ENCODE results near the gene GRM7. TPM values are rescaled to one million over a fixed set of nuclear protein-coding genes. Genes with fewer than 3 reads are reported as not detected.

GRM7 gene
- total and polyA plus RNA-seq, 2 experiments from 2014 or later: 0.40 TPM; not detected in 1

DNA sequence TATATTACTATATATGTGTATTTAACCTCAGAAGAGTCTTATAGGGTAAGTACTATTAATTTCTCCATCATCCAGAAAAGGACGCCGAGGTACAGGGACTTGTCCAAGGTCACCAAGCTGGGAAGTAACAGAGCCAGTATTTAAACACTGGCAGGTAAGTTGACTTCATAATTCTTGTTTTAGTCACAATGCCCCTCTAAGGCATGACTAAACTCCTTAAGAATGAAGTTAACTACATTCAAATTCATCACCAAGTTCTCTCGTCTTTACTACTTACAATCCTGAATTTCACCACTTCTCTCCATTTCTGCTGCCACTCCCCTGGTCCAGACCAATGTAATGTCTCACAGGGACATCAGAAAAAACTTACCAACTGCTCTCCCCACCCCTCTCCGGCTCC is 312.1 kb downstream of the GRM7 start:
- H3K27ac Mint-ChIP-seq: no peak overlapping the region
- H3K27me3 Mint-ChIP-seq (ENCODE audit: insufficient read depth, low read depth, poor library complexity): peaks cover 4% of the 10 kb centered on the region

More for the DNA sequence above, 312.1 kb downstream of the GRM7 start:
- Histone ChIP-seq H3K9me2 (ENCODE audit: insufficient read depth) (no peaks in the 10 kb centered on the region), H3K4me2 (no peak overlapping the region), H3K79me2 (replicated peaks; ENCODE audit: insufficient read depth) (no peaks in the 10 kb centered on the region), H2AFZ (no peak overlapping the region), H3K36me3 (ENCODE audit: insufficient read depth) (no peaks in the 10 kb centered on the region), H3F3A (replicated peaks; ENCODE audit: low read depth) (no peaks in the 10 kb centered on the region), H3K27ac (ENCODE audit: low read depth) (no peak overlapping the region), H3K27me3 (ENCODE audit: insufficient read depth) (no peaks in the 10 kb centered on the region), H3K4me1 (ENCODE audit: insufficient read depth) (no peaks in the 10 kb centered on the region), H4K20me1 (replicated peaks; ENCODE audit: insufficient read depth) (no peaks in the 10 kb centered on the region), H3K4me3 (no peak overlapping the region)
- ATAC-seq (no peak), DNase-seq (ENCODE audit: low spot score) (no peak)
- TF ChIP-seq EZH2phosphoT487 (IDR thresholded peaks at IDR 0.05; ENCODE audit: unreplicated experiment) (no peak), EZH2 (IDR thresholded peaks at IDR 0.05; ENCODE audit: low read depth, unreplicated experiment) (no peak), ETS1 (IDR thresholded peaks at IDR 0.05) (no peak), ZNF114 (CRISPR knock-in tag; IDR thresholded peaks at IDR 0.05) (no peak), POLR2AphosphoS5 (IDR thresholded peaks at IDR 0.05; ENCODE audit: low read depth) (no peak), NANOG (IDR thresholded peaks at IDR 0.05; ENCODE audit: borderline replicate concordance) (no peak), ZNF331 (CRISPR knock-in tag; IDR thresholded peaks at IDR 0.05; ENCODE audit: low read depth) (no peak), ZNF462 (CRISPR knock-in tag; IDR thresholded peaks at IDR 0.05) (no peak), STAT1 (IDR thresholded peaks at IDR 0.05; ENCODE audit: unreplicated experiment) (no peak), JUNB (IDR thresholded peaks at IDR 0.05; ENCODE audit: unreplicated experiment) (no peak), CREB1 (CRISPR knock-in tag; IDR thresholded peaks at IDR 0.05; ENCODE audit: low read depth) (no peak)
- TF ChIP-seq, protein P1, sequence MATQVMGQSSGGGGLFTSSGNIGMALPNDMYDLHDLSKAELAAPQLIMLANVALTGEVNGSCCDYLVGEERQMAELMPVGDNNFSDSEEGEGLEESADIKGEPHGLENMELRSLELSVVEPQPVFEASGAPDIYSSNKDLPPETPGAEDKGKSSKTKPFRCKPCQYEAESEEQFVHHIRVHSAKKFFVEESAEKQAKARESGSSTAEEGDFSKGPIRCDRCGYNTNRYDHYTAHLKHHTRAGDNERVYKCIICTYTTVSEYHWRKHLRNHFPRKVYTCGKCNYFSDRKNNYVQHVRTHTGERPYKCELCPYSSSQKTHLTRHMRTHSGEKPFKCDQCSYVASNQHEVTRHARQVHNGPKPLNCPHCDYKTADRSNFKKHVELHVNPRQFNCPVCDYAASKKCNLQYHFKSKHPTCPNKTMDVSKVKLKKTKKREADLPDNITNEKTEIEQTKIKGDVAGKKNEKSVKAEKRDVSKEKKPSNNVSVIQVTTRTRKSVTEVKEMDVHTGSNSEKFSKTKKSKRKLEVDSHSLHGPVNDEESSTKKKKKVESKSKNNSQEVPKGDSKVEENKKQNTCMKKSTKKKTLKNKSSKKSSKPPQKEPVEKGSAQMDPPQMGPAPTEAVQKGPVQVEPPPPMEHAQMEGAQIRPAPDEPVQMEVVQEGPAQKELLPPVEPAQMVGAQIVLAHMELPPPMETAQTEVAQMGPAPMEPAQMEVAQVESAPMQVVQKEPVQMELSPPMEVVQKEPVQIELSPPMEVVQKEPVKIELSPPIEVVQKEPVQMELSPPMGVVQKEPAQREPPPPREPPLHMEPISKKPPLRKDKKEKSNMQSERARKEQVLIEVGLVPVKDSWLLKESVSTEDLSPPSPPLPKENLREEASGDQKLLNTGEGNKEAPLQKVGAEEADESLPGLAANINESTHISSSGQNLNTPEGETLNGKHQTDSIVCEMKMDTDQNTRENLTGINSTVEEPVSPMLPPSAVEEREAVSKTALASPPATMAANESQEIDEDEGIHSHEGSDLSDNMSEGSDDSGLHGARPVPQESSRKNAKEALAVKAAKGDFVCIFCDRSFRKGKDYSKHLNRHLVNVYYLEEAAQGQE (IDR thresholded peaks at IDR 0.05; ENCODE audit: unreplicated experiment): no peak
- TF ChIP-seq, protein P2, sequence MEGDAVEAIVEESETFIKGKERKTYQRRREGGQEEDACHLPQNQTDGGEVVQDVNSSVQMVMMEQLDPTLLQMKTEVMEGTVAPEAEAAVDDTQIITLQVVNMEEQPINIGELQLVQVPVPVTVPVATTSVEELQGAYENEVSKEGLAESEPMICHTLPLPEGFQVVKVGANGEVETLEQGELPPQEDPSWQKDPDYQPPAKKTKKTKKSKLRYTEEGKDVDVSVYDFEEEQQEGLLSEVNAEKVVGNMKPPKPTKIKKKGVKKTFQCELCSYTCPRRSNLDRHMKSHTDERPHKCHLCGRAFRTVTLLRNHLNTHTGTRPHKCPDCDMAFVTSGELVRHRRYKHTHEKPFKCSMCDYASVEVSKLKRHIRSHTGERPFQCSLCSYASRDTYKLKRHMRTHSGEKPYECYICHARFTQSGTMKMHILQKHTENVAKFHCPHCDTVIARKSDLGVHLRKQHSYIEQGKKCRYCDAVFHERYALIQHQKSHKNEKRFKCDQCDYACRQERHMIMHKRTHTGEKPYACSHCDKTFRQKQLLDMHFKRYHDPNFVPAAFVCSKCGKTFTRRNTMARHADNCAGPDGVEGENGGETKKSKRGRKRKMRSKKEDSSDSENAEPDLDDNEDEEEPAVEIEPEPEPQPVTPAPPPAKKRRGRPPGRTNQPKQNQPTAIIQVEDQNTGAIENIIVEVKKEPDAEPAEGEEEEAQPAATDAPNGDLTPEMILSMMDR (conservative IDR thresholded peaks at IDR 0.05; ENCODE audit: low read depth in 2 of 2): no peak
- Mint-ChIP-seq H3K4me3 (no peak overlapping the region), H3K9me3 (peaks cover 73% of the 10 kb centered on the region), H3K4me1 (no peaks in the 10 kb centered on the region), H3K36me3 (ENCODE audit: low read depth) (peaks cover 4% of the 10 kb centered on the region; the same call in 1 of the 3 replicates)
